ENCODE data around the gene C20orf173. TPM values are rescaled to one million over a fixed set of nuclear protein-coding genes. Genes with fewer than 3 reads are reported as not detected.

C20orf173 gene
- total RNA-seq, 3 donors from 2014 or later, result not detected

DNA sequence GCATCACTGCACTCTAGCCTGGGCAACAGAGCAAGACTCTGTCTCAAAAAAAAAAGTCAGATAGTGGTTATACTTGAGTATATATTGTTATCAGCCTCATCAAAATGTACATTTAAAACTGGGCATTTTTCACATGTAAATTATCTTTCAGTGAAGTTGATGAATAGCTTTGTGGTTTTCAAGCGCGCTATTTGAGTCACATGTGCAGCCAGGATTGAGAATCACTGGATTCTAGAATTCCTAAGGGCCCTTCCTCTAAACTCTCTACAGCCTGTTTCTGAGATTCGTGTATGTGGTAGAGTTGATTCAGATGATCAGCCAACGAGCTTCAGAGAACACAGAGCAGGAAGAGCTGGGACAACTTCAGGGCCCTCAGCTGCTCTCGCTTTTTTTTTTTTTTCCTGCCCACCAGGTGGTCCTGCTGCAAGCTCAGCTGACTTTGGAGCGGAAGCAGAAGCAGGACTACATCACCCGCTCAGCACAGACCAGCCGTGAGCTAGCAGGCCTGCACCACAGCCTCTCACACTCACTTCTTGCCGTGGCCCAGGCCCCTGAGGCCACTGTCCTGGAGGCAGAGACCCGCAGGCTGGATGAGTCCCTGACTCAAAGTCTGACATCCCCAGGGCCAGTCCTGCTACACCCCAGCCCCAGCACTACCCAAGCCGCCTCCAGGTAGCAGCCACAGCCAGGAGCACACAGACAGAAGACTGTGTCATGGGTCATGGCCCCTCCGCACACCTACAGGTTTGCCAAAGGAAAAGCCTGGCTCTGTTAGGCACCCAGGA lies 18.3 kb downstream of the C20orf173 start:
- Histone ChIP-seq H3K27me3 (no peaks in the 10 kb centered on the region), H3K4me1 (no peaks in the 10 kb centered on the region), H3K36me3 (no peaks in the 10 kb centered on the region), H3K4me3 (no peak overlapping the region), H3K9me3 (no peaks in the 10 kb centered on the region), H3K27ac (no peak overlapping the region)
- no peak for TF ChIP-seq POLR2A (IDR thresholded peaks at IDR 0.05)
- TF ChIP-seq, protein P1, sequence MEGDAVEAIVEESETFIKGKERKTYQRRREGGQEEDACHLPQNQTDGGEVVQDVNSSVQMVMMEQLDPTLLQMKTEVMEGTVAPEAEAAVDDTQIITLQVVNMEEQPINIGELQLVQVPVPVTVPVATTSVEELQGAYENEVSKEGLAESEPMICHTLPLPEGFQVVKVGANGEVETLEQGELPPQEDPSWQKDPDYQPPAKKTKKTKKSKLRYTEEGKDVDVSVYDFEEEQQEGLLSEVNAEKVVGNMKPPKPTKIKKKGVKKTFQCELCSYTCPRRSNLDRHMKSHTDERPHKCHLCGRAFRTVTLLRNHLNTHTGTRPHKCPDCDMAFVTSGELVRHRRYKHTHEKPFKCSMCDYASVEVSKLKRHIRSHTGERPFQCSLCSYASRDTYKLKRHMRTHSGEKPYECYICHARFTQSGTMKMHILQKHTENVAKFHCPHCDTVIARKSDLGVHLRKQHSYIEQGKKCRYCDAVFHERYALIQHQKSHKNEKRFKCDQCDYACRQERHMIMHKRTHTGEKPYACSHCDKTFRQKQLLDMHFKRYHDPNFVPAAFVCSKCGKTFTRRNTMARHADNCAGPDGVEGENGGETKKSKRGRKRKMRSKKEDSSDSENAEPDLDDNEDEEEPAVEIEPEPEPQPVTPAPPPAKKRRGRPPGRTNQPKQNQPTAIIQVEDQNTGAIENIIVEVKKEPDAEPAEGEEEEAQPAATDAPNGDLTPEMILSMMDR (IDR thresholded peaks at IDR 0.05), result no peak
- no peak for TF ChIP-seq POLR2AphosphoS5 (IDR thresholded peaks at IDR 0.05)
- no peak for DNase-seq (ENCODE audit: low spot score in 2 of 2)
- intact Hi-C loops (cut with DNase I; ENCODE audit: low total_unique reads), result no loop called here

DNA sequence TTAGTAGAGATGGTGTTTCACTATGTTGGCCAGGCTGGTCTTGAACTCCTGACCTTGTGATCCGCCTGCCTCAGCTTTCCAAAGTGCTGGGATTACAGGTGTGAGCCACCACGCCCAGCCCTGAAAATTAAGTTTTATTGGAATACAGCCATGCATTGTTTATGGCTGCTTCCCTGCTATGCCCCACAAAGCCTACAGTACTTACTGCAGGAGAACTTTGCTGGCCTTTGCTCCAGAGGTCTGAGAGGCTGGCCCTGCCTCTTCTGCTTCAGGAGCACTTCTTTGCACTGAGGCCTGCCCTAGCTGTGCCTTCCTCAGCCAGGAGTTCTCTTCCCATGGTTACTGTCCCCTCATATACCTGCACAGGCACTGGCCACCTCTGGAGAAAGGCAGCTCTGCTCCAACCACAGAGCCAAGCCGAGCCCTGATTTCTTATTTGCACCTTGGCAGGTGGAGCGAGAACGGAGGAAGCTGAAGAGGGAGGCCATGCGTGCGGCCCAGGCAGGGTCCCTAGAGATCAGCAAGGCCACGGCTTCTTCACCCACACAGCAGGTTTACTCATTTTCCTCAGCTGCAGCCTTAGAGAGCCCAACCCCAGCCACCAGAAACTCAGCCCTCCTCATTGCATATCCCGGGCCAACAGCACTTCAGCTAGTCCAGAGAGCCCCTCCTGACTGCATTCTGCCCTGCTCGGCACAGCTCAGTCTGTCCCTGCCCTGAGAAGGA lies 20.8 kb downstream of the C20orf173 start:
- no peak for DNase-seq (ENCODE audit: low spot score in 2 of 2)
- TF ChIP-seq, protein P1 (IDR thresholded peaks at IDR 0.05), result no peak
- no peak for TF ChIP-seq POLR2AphosphoS5 (IDR thresholded peaks at IDR 0.05)
- TF ChIP-seq POLR2A (IDR thresholded peaks at IDR 0.05), result no peak
- no peaks in the 10 kb centered on the region for H3K4me1 ChIP-seq
- intact Hi-C loops (cut with DNase I; ENCODE audit: low total_unique reads), result no loop called here
- H3K36me3 ChIP-seq, result no peaks in the 10 kb centered on the region
- no peak overlapping the region for H3K4me3 ChIP-seq
- no peak overlapping the region for H3K27ac ChIP-seq
- H3K27me3 ChIP-seq, result no peaks in the 10 kb centered on the region
- H3K9me3 ChIP-seq, result no peaks in the 10 kb centered on the region

DNA sequence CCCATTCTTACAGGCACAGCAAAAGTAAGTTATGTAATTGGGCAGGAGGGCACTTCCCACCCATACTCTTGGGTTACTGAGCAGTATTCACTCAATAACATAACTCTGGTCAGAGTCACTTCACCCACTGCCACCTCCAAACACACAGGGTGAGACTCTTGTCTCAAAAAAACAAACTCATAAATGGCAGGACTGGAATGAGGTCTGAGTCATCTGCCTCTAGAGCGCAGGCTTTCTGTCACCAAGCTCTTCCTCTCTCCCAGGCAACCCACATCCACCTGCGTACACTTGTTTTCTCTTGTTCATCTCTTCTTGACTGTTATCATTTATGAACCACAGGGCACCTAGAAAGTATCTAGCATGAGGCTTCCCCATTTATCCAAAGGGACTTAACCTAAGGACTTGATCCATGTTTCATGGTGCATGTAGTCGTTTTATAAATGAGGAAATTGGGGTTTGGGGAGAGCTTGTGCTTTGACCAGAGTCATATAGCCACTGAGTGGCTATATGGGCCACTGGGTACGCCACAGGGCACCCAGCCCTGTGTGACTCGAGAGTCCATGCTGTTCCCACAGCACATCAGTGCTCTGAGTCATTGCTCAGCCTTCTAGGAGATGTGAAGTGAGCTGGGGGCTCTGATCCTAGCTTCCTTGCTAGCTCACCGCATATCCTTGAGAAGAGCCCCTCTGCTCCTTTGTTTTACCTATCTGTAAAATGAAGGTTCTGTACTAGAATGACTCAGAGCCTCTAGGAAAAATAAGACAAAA lies 22.4 kb downstream of the C20orf173 start:
- Histone ChIP-seq H3K9me3 (no peaks in the 10 kb centered on the region), H3K36me3 (no peaks in the 10 kb centered on the region), H3K4me3 (no peak overlapping the region), H3K27me3 (no peaks in the 10 kb centered on the region), H3K4me1 (no peaks in the 10 kb centered on the region), H3K27ac (no peak overlapping the region)
- TF ChIP-seq, protein P1 (IDR thresholded peaks at IDR 0.05), result no peak
- TF ChIP-seq POLR2A (IDR thresholded peaks at IDR 0.05), result no peak
- no peak for TF ChIP-seq POLR2AphosphoS5 (IDR thresholded peaks at IDR 0.05)
- DNase-seq (ENCODE audit: low spot score in 2 of 2), result no peak
- intact Hi-C loops (cut with DNase I; ENCODE audit: low total_unique reads), result no loop called here

DNA sequence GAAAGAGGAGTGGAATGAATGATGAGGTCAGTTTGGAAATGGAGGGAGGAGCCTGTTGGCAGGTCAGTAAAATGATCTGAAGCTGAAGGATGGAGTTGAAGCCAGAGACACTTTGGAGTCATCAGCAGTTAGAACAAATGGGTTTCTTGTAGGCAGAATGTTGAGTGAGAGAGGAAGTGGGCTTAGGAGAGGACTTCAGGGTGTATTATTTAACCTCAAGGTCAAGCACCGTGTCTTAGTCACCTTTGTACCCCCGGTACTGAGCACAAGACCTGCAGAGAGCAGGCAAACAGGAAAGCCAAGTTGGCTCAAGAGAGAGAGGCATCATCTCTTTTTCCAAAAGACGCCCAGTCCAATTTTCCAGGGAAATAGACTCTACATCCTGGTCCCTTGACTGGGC lies 23.3 kb downstream of the C20orf173 start:
- Histone ChIP-seq H3K27me3 (no peaks in the 10 kb centered on the region), H3K9me3 (no peaks in the 10 kb centered on the region), H3K4me3 (no peak overlapping the region), H3K27ac (no peak overlapping the region), H3K4me1 (no peaks in the 10 kb centered on the region), H3K36me3 (no peaks in the 10 kb centered on the region)
- intact Hi-C loops (cut with DNase I; ENCODE audit: low total_unique reads), result no loop called here
- no peak for DNase-seq (ENCODE audit: low spot score in 2 of 2)
- TF ChIP-seq POLR2AphosphoS5 (IDR thresholded peaks at IDR 0.05), result no peak
- TF ChIP-seq, protein P1 (IDR thresholded peaks at IDR 0.05), result no peak
- TF ChIP-seq POLR2A (IDR thresholded peaks at IDR 0.05), result no peak

Measured in breast epithelium (tissue), 4 donors.